ENCODE data around the gene IFI44L. TPM values are rescaled to one million over a fixed set of nuclear protein-coding genes. Genes with fewer than 3 reads are reported as not detected.

Gene IFI44L
- total and polyA plus RNA-seq, 2 experiments from 2014 or later = 1.2 TPM; not detected in 1

- no peak overlapping the region for H3K4me3 ChIP-seq
- peak; percentile 82 to 86 for DNase-seq (ENCODE audit: low read depth in 1 of 2, low spot score in 1 of 2)
- H3K27ac ChIP-seq = no peak overlapping the region
- H3K36me3 ChIP-seq = no peaks in the 10 kb centered on the region
- TF ChIP-seq CTCF (IDR thresholded peaks at IDR 0.05; ENCODE audit: low read depth, low read length) = peak; percentile 70
- H3K27me3 ChIP-seq = no peaks in the 10 kb centered on the region
- no peaks in the 10 kb centered on the region for H3K4me1 ChIP-seq (ENCODE audit: low read depth)
- no peaks in the 10 kb centered on the region for H3K9me3 ChIP-seq (ENCODE audit: low read depth)
Observed at GRCh38 chr1:78676347-78676982, 56.2 kb downstream of the IFI44L start.

GRCh38 chr1:78676993-78677392 is 56.7 kb downstream of the IFI44L start:
- no peak overlapping the region for H3K27ac ChIP-seq
- H3K4me3 ChIP-seq = no peak overlapping the region
- no peaks in the 10 kb centered on the region for H3K9me3 ChIP-seq (ENCODE audit: low read depth)
- no peaks in the 10 kb centered on the region for H3K27me3 ChIP-seq
- H3K4me1 ChIP-seq (ENCODE audit: low read depth) = no peaks in the 10 kb centered on the region
- no peaks in the 10 kb centered on the region for H3K36me3 ChIP-seq
- DNase-seq (ENCODE audit: low read depth in 1 of 2, low spot score in 1 of 2) = no peak
- TF ChIP-seq CTCF (IDR thresholded peaks at IDR 0.05; ENCODE audit: low read depth, low read length) = no peak

- Histone ChIP-seq H3K9me3 (ENCODE audit: low read depth) (no peaks in the 10 kb centered on the region), H3K27me3 (no peaks in the 10 kb centered on the region), H3K27ac (no peak overlapping the region), H3K4me1 (ENCODE audit: low read depth) (no peaks in the 10 kb centered on the region), H3K4me3 (no peak overlapping the region), H3K36me3 (no peaks in the 10 kb centered on the region)
- no peak for TF ChIP-seq CTCF (IDR thresholded peaks at IDR 0.05; ENCODE audit: low read depth, low read length)
- no peak for DNase-seq (ENCODE audit: low read depth in 1 of 2, low spot score in 1 of 2)
Observed at GRCh38 chr1:78677788-78678187, 57.5 kb downstream of the IFI44L start.

- TF ChIP-seq CTCF (IDR thresholded peaks at IDR 0.05; ENCODE audit: low read depth, low read length) = no peak
- H3K27me3 ChIP-seq = no peaks in the 10 kb centered on the region
- no peak overlapping the region for H3K4me3 ChIP-seq
- H3K27ac ChIP-seq = no peak overlapping the region
- H3K4me1 ChIP-seq (ENCODE audit: low read depth) = no peaks in the 10 kb centered on the region
- H3K36me3 ChIP-seq = no peaks in the 10 kb centered on the region
- no peak for DNase-seq (ENCODE audit: low read depth in 1 of 2, low spot score in 1 of 2)
- H3K9me3 ChIP-seq (ENCODE audit: low read depth) = no peaks in the 10 kb centered on the region
Observed at GRCh38 chr1:78678324-78678723, 58.1 kb downstream of the IFI44L start.

GRCh38 chr1:78681265-78681664 is 61.0 kb downstream of the IFI44L start:
- no peaks in the 10 kb centered on the region for H3K36me3 ChIP-seq
- DNase-seq (ENCODE audit: low read depth in 1 of 2, low spot score in 1 of 2) = no peak
- TF ChIP-seq CTCF (IDR thresholded peaks at IDR 0.05; ENCODE audit: low read depth, low read length) = no peak

More at GRCh38 chr1:78681265-78681664, 61.0 kb downstream of the IFI44L start:
- Histone ChIP-seq H3K4me3 (no peak overlapping the region), H3K4me1 (ENCODE audit: low read depth) (no peaks in the 10 kb centered on the region), H3K27me3 (no peaks in the 10 kb centered on the region), H3K9me3 (ENCODE audit: low read depth) (no peaks in the 10 kb centered on the region), H3K27ac (no peak overlapping the region)
